SK-N-DZ (cell line): Measurements from ENCODE around the gene SULT2B1. TPM values are rescaled to one million over a fixed set of nuclear protein-coding genes. Genes with fewer than 3 reads are reported as not detected.
"Not testable (repeated sequence)": the region's sequence is repeated elsewhere in the genome, so short reads cannot be mapped to it uniquely, and the experiment has no call there.

ENCODE experiments used
- DNase-seq: peaks from one replicate; pipeline ENCODE4 v3.0.0-alpha.2; 2015; ENCODE audit warnings: low spot score
- polyA plus RNA-seq, 2 experiments: library from polyadenylated mRNA; depleted of rRNA; stranded (reverse); fragments of >200 nt; gene quantifications; 2 replicates each; pipeline ENCODE4 v1.2.3, GENCODE V29; 2014

SULT2B1 gene
- not detected in 2 replicates for polyA plus RNA-seq (2014; cell fraction: cytosol; rRNA removed)
- polyA plus RNA-seq (2014; cell fraction: nucleus; rRNA removed): not detected in 2 replicates

DNA sequence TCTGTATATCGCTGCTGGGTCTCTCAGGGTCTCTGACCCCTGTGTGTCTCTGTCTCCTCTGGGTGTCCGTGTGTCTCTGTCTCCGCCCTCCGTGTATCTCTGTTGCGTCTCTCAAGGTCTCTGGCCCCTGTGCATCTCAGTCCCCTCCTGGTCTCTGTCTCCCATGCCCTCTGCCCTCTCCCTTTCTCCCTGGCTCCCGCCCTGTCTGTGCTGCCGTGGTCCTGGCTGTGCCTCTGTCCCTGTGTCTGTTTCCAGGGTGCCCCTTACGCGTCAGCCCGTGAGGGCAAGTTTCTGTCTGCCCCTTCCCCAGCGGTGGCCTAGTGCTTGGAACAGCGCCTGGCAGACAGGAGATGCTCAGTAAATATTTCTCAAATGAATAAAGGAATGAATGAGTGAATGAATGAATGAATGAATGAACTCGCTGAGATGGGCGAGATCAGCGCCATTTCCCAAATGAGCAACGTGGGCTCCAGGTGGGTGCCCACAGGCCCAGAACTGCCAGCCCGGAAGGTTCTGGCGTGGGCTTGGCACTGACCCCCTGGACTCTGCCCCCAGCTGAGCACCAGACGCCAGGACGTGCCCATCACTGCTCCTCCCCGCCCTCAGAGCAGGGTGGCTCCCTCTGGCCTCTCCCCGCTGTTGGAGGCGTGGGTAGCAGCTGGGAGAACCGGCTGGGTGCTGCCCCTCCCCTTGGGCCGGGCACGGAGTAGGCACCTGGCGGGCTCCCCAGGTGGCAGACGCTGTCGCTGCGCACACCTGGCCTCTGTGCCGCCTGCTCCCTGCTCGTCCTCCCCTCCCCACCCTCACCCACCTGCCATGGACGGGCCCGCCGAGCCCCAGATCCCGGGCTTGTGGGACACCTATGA, at the start of gene SULT2B1:
Gene SULT2B1 (plus strand): TSS at position 736 of the 866 bp plus-strand sequence. CDS start 81 bp downstream, at position 817.
- DNase-seq: no peak

DNA sequence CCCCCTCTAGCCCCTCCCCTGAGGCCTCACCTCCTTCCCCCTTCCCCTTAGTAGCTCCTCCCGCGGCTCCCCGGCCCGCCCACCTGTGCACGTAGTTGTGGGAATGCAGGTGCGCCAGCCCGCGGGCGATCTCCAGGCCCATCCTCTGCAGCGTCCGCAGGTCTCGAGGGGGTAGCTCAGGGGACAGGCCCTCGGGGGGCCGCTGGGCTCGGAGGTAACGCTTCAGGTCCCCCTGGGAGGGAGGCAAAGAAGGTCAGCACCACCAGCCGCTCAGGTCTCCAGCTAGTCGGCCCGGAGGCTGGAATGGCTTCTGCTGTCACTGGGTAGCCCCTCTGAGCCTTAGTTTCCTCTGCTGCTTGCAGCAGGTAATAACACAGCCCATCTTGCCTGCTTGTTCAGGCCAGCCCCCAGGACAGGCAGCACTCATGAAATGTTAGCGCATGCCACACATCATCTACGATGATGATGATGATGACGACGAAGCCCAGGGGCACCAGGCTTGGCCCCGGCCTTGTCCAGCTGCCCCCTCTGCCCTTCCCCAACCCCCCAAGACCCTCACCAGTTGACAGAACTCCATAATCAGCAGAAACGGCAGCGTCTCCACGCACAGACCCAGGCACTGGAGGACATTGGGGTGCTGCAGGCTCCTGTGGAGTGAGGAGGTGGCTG, 49.5 kb upstream of the SULT2B1 start:
- DNase-seq: no peak

DNA sequence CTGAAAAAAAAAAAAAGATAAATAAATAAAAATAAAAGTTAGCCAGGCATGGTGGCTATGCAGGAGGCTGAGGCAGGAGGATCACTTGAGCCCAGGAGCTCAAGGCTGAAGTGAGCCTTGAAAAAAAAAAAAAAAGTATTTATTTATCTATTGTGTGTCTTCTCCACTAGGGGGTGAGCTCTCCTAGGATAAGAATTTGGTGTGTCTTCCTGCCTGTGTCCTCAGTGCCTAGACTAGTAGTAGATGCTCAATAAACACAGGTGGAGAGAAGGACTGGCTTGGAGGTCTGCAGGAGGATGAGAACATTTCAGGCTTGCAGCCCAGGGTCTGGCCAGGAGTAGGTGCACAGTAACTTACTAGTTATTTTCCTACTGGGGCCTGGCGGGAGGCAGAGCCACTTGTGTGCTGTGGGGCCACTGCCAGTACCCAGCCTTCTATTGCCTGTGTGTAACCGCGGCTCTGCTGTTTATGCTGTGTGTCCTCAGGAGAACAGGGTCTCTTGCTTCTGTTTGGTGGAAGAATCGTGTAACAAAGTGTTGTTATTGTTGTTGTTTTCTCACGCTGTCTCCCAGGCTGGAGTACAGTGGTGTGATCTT, 45.7 kb upstream of the SULT2B1 start:
- no peak for DNase-seq

DNA sequence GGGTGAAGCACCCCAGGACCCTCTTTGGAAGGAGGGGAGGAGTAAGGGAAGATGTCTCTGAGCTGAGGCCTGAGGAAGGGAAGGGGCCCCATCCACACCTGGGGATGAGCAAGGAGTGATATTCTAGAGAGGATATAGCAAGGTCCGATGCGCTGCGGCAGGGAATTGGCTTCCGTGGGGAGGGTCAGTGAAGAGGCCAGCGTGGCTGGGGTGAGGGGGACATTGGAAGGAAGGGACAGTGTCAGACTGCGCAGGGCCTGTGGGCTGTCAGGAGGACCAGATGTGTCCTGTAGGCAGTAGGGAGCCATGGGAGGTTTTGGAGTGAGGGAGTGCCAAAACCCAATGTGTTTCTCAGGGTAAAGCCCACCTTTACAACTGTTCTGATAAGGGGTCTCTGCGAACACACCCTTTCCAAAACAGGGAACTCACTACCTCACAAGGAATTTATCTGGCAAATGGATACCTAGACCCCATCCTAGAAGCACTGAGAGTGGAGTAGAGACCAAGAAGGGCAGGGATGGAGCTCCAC, 44.0 kb upstream of the SULT2B1 start:
- DNase-seq: no peak

DNA sequence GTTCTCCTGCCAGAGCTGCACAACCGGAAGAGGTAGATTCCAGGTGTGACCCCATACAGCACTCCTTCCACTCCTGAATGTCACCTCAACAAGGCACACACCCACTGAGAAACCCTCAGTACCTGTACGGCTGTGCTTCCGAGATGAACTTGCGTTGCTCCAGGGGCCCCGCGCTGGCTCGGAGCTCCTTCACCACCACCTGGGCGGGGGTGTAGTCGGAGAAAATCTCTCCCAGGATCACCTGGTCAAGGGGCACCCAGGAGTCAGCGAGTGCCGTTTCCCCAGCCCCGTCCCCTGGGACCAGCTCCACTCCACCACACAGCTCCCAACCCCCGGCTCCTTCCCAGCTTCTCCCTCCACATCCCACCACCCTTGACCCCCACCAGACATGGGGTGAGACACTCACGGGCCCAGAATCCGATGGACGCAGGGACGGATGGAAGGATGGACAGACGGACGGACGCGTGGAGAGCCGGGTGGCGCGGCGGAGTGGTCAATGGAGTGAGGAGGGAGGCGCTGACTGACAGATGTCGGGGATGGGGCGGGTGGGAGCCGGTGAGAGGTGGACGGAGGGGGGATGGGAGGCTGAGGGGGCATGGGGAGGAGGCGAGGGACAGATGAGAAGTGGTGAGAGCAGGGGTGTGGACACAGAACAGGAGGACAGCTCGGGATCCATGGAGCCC, 43.1 kb upstream of the SULT2B1 start:
- no peak for DNase-seq

DNA sequence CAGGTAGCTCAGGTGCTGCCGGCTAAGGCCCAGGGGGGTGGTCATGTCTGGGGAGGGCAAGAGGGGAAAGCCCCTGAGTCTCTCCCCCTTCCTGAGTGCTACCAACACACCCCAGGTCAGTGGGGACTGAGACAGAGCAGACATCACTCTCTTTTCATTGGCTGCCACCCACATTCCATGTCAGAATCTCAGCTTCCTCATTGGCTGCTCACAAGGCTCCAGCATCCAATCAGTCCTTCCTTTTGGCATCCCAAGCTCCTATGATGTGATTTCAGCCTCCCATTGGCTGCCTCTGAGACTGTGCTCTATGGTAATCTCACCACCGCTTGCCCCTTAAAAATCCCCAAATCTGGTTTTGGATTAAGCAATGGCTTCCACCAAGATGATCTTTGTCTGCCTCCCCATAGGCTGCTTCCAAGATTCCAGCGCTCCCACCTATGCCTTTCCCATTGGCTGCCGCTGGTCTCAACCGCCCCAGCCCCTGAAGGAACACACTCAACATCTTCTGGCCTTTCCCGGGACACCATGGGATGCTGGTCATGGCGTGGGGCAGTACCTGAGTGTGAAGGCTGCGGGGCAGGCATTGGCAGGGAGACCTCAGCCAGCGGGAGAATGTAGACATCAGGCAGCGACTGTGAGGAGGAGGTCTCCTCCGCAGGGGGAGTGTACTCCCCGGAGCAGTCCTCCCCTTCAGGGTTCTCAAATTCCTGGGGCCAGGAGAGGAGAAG, 42.3 kb upstream of the SULT2B1 start:
- DNase-seq: no peak

DNA sequence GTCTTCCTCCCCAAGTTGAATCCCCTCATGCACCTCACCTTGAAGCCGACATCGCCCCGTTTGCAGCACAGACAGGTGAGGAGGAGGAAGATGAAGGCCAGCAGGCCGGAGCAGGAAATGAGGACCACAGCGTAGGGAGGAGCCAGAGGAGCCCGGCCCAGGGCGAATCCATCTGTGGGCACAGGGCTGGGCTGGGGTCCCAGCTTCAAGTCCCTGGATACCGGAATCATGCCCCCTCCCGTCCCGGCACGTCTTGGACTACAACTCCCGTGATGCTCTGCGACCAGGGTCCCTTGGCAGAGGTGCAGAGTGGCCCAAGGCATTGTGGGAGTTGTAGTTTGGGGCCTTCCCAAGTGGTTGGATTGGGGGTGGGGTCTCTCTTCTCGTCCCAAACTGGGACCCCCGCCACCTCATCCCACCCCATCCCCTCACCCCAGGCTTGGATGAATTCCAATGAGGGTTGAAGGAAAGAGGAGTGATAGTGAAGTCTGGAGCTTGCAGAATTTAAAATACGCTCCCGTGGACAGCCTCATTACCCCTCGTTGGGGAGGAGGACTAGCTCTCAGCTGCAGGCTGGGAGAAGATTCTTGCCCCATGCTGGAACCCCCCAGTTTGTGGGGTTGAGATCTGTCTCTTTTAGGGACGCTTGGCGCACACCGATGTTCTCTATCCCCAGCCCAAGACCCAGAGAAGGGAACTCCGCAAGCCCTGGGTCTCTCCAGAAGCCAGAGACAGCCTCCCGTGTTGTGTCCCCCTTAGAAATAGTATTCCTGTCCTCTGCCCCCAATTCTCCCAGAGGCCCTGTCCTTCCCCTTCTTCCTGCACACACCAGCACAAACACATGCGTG, 41.3 kb upstream of the SULT2B1 start:
- peak; percentile 53 for DNase-seq

DNA sequence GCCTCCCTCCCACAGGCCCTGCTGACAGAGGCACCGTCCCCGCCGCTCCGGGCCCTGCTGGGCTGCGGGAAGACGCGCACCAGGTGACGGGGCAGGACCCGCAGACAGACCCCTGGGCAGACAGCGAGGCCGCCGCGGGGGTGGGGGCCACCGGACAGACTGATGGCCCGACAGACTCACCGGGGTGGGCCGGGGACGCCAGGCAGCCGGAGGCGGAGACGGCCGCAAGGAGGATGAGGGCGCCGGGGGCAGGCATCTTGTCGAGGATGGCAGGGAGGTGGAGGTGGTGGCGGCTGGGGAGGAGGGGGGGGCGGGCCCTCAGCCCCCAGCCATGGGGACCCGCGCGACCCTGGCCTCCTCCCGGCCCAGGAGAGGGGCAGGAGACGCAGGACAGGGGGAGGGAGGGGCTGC, 40.6 kb upstream of the SULT2B1 start:
- DNase-seq: no peak

DNA sequence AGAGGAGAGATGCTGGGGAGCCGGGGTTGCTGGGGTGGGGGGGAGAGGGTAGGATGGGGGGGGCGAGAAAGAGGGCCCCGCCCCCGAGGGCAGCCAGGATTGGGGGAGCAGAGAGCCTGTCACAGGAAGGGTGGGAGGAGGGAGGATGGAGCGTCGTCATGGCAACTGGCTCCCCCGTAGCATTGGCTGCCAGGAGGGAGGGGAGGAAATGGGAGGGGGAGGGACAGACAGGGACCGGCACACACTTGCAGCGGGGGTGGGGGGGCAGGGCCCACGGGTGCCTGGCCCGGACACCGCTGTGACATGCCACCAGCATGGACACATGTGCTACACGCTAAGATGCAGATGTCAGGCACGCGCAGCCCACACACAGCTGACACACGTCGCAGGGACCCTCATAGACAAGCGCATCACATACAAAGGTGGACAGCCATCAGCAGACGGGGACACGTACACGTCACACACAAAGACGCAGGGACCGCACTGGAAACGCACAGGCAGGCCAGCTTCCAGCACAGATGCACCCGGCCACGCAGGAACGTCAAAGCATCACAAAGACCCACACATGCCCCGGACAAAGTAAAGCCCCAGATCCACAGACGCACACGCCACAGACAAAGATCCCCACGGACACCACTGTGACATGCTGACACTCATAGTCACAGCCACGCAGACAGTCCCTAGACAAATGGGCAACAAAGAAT, 40.0 kb upstream of the SULT2B1 start, which contains the start of gene LMTK3:
Gene LMTK3 (minus strand): TSS at position 36 of the 704 bp plus-strand sequence. CDS start 259 bp downstream, outside the sequence.
- peak; percentile 75 for DNase-seq

DNA sequence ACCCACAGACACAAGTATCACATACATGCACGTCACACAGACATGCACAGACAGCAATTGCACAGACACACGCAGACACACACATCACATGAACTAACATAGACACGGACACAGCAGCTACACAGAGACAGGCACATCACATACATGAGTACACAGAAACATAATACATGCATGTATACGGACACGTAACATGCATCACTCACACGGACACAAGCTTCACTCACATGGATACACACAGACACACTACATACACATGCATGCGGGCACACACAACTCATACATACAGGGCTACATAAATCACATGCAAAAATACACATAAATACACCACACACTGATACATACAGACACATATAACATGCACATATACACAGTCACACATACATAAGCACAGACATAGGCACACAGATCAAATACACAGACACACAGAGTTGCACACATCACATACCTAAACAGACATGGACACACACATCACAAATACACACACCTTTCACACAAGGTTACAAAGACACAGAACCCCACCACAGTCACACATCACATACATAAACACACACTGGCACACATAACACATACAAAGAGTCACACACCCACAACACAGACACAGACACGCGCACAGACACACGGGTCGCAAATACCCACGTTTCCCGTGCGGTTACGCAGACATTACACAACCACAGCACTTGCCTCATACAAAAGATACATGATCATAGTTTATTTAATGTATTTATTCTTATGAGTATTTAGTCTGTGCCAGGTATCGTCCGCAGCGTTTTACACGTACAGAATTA, 39.3 kb upstream of the SULT2B1 start:
- no peak for DNase-seq

DNA sequence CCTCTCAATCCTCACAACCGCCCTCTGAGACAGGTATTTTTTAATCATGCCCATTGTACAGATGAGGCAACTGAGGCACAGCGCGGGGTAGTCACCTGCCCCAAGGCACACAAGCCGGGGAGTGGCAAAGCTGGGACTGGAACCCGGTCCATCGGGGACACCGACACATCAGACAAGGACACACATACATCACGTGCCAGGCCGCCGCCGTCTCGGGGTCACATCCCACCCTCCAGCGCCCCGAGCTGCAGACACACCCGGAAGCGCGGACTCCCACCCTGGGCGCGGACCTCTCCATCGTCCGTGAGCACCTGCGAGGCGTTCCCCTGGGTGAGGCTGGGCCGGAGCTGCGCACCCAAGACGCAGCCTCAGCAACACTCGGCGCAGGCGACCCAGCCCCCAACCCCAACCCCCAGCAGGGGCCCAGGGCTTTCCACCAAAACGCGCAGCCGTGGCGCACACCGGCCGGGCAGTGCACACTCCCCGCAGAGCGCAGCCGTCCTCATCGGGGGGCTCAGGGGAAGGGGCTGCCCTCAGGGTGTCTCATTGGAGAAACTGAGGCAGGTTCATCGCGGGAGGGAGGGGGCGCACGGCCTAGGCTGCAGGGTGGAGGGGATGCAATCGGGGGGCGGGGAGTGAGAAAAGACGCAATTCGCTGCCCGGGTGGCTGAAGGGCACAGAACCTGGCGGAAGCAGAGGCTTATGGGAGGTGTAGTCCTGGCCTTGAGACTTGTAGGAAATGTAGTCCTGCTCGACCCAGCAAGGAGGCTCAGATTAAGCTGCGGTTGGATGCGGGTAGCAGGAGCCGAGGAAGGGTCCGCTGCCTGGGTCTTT, 38.5 kb upstream of the SULT2B1 start:
- DNase-seq: peak; percentile 68

DNA sequence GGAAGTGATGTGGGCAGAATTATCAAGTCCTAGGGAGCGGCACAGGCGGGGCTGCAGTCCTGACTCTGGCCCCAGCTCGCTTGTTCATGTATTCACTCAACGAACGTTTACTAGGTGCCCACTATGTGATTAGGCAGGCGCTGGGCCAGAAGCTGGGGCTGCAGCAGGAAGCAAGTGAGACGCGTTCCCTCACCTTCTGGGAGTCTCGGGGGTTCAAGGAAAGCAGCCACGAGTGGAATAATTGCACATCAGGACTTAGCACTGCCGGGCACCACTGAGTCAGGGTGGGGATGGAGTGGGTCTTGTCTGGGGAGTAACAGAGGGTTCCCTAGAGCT, 37.9 kb upstream of the SULT2B1 start:
- DNase-seq: no peak

DNA sequence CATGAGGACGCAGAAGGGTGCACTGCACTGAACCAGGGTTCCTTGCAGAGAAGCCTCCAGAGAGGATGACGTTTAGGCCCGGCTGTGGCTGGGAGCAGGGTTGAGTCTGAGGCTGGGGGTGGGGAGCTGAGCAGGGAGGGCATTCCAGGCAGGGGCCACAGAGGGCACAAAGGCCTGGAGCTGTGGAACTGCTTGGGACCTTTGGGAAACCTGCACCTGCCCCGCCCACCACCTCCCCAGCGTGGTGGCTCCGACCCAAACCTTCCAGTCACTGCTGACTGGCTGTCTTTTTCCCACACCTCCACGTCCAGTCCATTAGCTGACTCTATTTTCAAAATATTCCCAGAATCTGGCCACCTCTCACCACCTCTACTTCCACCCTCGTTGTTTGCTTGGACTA, 35.4 kb upstream of the SULT2B1 start:
- DNase-seq: no peak

DNA sequence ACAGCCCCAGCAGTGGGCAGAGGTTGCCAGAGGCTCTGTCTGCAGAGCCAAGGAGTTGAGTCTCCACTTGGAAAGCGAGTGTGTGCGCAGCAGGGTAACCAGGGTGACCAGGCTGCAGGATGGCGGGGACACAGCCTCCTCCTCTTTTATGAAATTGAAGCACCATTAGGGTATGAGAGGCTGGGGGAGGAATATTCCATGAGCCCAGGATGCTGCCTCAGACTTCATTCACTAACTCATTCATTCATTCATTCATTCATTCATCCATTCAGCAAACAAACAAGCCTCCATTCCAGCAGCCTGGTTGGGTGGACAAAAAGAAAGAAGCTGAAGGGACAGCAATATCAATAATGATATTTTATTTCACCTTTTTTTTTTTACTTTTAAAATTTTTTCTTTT, 33.8 kb upstream of the SULT2B1 start:
- no peak for DNase-seq

DNA sequence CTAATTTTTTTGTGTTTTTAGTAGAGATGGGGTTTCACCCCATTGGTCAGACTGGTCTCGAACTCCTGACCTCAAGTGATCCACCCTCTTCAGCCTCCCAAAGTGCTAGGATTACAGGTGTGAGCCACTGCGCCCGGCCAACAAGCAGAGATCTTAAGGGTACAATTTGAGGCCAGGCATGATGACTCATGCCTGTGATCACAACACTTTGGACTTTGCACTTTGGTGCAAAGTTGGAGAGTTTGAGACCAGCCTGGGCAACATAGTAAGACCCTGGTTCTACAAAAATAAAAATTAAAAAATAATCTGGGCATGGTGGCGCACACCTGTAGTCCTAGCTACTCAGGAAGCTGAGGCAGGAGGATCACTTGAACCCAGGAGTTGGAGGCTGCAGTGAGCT, 32.5 kb upstream of the SULT2B1 start:
- DNase-seq: not testable (repeated sequence)

DNA sequence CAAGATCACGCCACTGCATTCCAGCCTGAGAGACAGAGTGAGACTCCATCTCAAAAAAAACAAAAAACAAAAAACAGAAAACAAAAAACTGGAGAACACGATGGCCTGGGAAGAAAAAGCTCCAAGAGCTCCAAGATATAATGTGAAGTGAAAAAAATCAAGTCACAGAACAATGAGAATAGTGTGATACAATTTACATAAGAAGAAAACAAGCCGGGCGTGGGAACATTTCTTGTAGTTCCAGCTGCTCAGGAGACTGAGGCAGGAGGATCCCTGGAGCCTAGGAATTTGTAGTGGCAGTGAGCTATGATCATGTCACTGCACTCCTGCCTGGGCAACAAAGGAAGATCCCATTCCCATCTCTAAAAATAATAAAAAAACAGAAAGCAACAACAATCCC, 31.8 kb upstream of the SULT2B1 start:
- no peak for DNase-seq

DNA sequence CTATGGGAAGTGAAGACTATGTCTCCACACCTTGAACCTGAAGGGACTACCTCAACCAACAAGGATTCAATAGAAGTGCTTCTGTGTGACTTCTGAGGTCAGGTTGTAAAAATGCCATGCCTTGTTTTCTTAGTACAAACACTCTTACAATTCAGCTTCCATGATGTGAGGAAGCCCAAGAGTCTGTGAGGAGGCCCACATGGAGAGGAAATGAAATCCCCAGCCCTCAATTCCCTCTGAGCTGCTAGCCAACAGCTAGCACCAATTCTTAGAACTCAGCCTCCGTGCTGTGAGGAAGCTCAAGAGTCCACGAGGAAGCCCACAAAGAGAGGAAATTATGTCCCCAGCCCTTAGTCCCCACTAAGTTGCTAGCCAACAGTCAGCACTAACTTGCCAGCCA, 27.8 kb upstream of the SULT2B1 start:
- no peak for DNase-seq

DNA sequence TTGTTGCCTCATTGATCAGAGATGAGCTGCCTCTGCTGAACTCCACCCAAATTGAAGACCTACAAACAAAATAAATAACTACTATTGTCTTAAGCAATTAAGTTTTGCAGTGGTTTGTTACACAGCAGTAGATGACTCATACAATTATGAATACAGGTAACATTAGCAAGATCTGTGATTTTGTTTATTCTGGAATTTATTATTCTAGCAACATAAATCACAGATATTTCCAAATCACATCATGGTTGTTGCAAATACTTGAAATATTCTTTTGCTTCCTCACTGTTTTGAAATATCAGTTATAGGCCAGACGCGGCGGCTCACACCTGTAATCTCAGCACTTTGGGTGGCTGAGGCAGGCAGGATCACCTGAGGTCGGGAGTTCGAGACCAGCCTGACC, 27.2 kb upstream of the SULT2B1 start:
- DNase-seq: no peak
